Sigmoid colon (tissue), 4 donors: ENCODE data around the gene PGA4.

Source experiments
- CTCF ChIP-seq, 4 experiments: fragments of 450-650 bp in 3 of 4; fragments of 200-600 bp in 1 of 4; IDR thresholded peaks; one replicate each; pipeline ENCODE4 v1.5.1; 2016 to 2019; ENCODE audit warnings: antibody characterized with exemption in 4 of 4, mild to moderate bottlenecking in 3 of 4, moderate library complexity in 2 of 4
- EP300 ChIP-seq, 4 donors: sonication (generic); formaldehyde crosslinking; IDR thresholded peaks; one replicate each; pipeline ENCODE4 v1.6.1; 2017; ENCODE audit warnings: antibody characterized with exemption in 4 of 4
- POLR2A ChIP-seq, 2 donors: fragments of 450-650 bp; IDR thresholded peaks; one replicate each; pipeline ENCODE4 v1.6.1; 2016; ENCODE audit warnings: antibody characterized with exemption in 2 of 2, mild to moderate bottlenecking in 2 of 2, moderate library complexity in 2 of 2

GRCh38 chr11:61193596-61193995 is 28.6 kb upstream of the PGA4 start:
- TF ChIP-seq CTCF (IDR thresholded peaks at IDR 0.05) (no peak), POLR2A (IDR thresholded peaks at IDR 0.05) (no peak), EP300 (IDR thresholded peaks at IDR 0.05) (no peak)
